Caco-2 (cell line): ENCODE measurements around the gene DRD2. TPM values are rescaled to one million over a fixed set of nuclear protein-coding genes. Genes with fewer than 3 reads are reported as not detected.

Experiments used
- BruUV-seq: library from RNA; stranded (reverse); fragments of 400-500 nt; replicated peaks from 2 replicates; lab custom pipeline; 2021; lab: Mats Ljungman, UMichigan
- CTCF ChIA-PET: fragments of 300-600 bp; sonication (Branson Sonifier 250); formaldehyde crosslinking; loops from one replicate; lab custom pipeline; 2022; ENCODE audit warnings: antibody characterized with exemption; lab: Charles Lee
- POLR2A ChIA-PET: fragments of 300-600 bp; sonication (Branson Sonifier 250); formaldehyde crosslinking; loops from one replicate; lab custom pipeline; 2022; ENCODE audit warnings: antibody characterized with exemption; lab: Charles Lee
- DNase-seq, 2 experiments: peaks; one replicate each; pipeline versions ENCODE4 v3.0.0 to v3.0.0-alpha.2; 2020 to 2022
- H3K27me3 ChIP-seq: replicated peaks from 2 replicates; pipeline ENCODE4 v1.6.0; 2011; ENCODE audit warnings: low read length; ENCODE audit not compliant: control insufficient read depth, insufficient read depth
- H3K36me3 ChIP-seq: 2 replicates; pipeline ENCODE4 v1.5.1; 2011; ENCODE audit warnings: low read length; ENCODE audit not compliant: control insufficient read depth, insufficient read depth
- H3K4me1 ChIP-seq: fragments of 250-450 bp; sonication (Bioruptor Pico); 2 replicates; pipeline ENCODE4 v1.5.1; 2020; ENCODE audit warnings: mild to moderate bottlenecking
- H3K4me3 ChIP-seq: 2 replicates; pipeline ENCODE4 v1.5.1; 2011; ENCODE audit warnings: low read depth, mild to moderate bottlenecking, control low read depth, low read length
- H3K9me3 ChIP-seq: fragments of 250-450 bp; sonication (Bioruptor Pico); 2 replicates; pipeline ENCODE4 v1.5.1; 2020; ENCODE audit warnings: mild to moderate bottlenecking, moderate library complexity
- H3K27ac Mint-ChIP-seq: one replicate; pipeline ENCODE4 v1.8.0; 2022; ENCODE audit warnings: mixed read lengths; ENCODE audit not compliant: unreplicated experiment
- H3K27me3 Mint-ChIP-seq: one replicate; pipeline ENCODE4 v1.8.0; 2022; ENCODE audit warnings: mixed read lengths; ENCODE audit not compliant: insufficient read depth, unreplicated experiment
- H3K36me3 Mint-ChIP-seq: one replicate; pipeline ENCODE4 v1.8.0; 2022; ENCODE audit warnings: mild to moderate bottlenecking, mixed read lengths; ENCODE audit not compliant: insufficient read depth, unreplicated experiment
- H3K4me1 Mint-ChIP-seq: one replicate; pipeline ENCODE4 v1.8.0; 2022; ENCODE audit warnings: low read depth, mixed read lengths; ENCODE audit not compliant: unreplicated experiment
- H3K4me3 Mint-ChIP-seq: one replicate; pipeline ENCODE4 v1.8.0; 2022; ENCODE audit warnings: mild to moderate bottlenecking, moderate library complexity, mixed read lengths; ENCODE audit not compliant: unreplicated experiment
- H3K9me3 Mint-ChIP-seq: one replicate; pipeline ENCODE4 v1.8.0; 2022; ENCODE audit warnings: mixed read lengths; ENCODE audit not compliant: unreplicated experiment
- CTCF ChIP-seq, 2 experiments: fragments of 200-600 bp in 1 of 2; IDR thresholded peaks; 1 replicate in 1 of 2; 2 replicates in 1 of 2; pipeline versions ENCODE4 v1.5.1 to v1.8.0; 2011 to 2022; ENCODE audit warnings: antibody characterized with exemption in 1 of 2, control low read depth in 1 of 2, inconsistent platforms in 1 of 2, low read depth in 1 of 2, low read length in 1 of 2, mild to moderate bottlenecking in 1 of 2, moderate library complexity in 1 of 2; ENCODE audit not compliant: insufficient read depth in 1 of 2, severe bottlenecking in 1 of 2, unreplicated experiment in 1 of 2
- intact Hi-C: fragments of 100-400 bp; cut with micrococcal nuclease; formaldehyde crosslinking; loops from one replicate; pipeline ENCODE4 v1.10.0; 2022; ENCODE audit not compliant: unreplicated experiment
- total RNA-seq: library from RNA; stranded (reverse); gene quantifications from 2 replicates; pipeline ENCODE4 v1.2.3, GENCODE V29; 2022

The DRD2 gene
- total RNA-seq, 1 experiment from 2014 or later: 13.9 TPM

- BruUV-seq: no TSS peak
- TF ChIP-seq CTCF (IDR thresholded peaks at IDR 0.05; ENCODE audit: insufficient read depth in 1 of 2, low read depth in 1 of 2, low read length in 1 of 2, severe bottlenecking in 1 of 2, unreplicated experiment in 1 of 2): no peak
- H3K27me3 Mint-ChIP-seq: peaks cover 3% of the 10 kb centered on the region
- no peaks in the 10 kb centered on the region for H3K4me1 ChIP-seq
- ChIA-PET POLR2A (interaction anchor here (0.5 kb wide), 1 partner anchor 19 kb away, joined by 3 read pairs; no protein-coding TSS in a partner anchor), CTCF (interaction anchor here (0.5 to 0.8 kb wide), 3 partner anchors 13 to 328 kb away, joined by 3 to 5 read pairs (median 4); no protein-coding TSS in a partner anchor)
- no peak overlapping the region for H3K4me3 Mint-ChIP-seq
- intact Hi-C loops: no loop called here
- no peaks in the 10 kb centered on the region for H3K4me1 Mint-ChIP-seq
- no peaks in the 10 kb centered on the region for H3K9me3 Mint-ChIP-seq
- no peaks in the 10 kb centered on the region for H3K27me3 ChIP-seq
- no peak overlapping the region for H3K4me3 ChIP-seq
- no peaks in the 10 kb centered on the region for H3K36me3 ChIP-seq
- H3K36me3 Mint-ChIP-seq: no peaks in the 10 kb centered on the region
- no peaks in the 10 kb centered on the region for H3K9me3 ChIP-seq
- H3K27ac Mint-ChIP-seq: no peak overlapping the region
- no peak for DNase-seq
These were observed 77.4 kb downstream of the DRD2 start for GRCh38 chr11:113397821-113398220.

- Histone ChIP-seq H3K9me3 (no peaks in the 10 kb centered on the region), H3K36me3 (no peaks in the 10 kb centered on the region), H3K4me3 (no peak overlapping the region), H3K27me3 (no peaks in the 10 kb centered on the region), H3K4me1 (no peaks in the 10 kb centered on the region)
- Mint-ChIP-seq H3K36me3 (no peaks in the 10 kb centered on the region), H3K27me3 (no peaks in the 10 kb centered on the region), H3K9me3 (no peaks in the 10 kb centered on the region), H3K27ac (no peak overlapping the region), H3K4me1 (no peaks in the 10 kb centered on the region), H3K4me3 (no peak overlapping the region)
- ChIA-PET CTCF (interaction anchor here (0.5 to 0.8 kb wide), 2 partner anchors 12 to 329 kb away, joined by 3 to 4 read pairs; no protein-coding TSS in a partner anchor), POLR2A (no interaction called here)
- DNase-seq: no peak
- intact Hi-C loops: no loop called here
- TF ChIP-seq CTCF (IDR thresholded peaks at IDR 0.05; ENCODE audit: insufficient read depth in 1 of 2, low read depth in 1 of 2, low read length in 1 of 2, severe bottlenecking in 1 of 2, unreplicated experiment in 1 of 2): no peak
- BruUV-seq: no TSS peak
These were observed 78.0 kb downstream of the DRD2 start for GRCh38 chr11:113397212-113397611.

GRCh38 chr11:113396690-113397089 lies 78.5 kb downstream of the DRD2 start:
- Mint-ChIP-seq H3K27ac (no peak overlapping the region), H3K9me3 (no peaks in the 10 kb centered on the region), H3K36me3 (no peaks in the 10 kb centered on the region), H3K4me3 (no peak overlapping the region), H3K4me1 (no peaks in the 10 kb centered on the region), H3K27me3 (no peaks in the 10 kb centered on the region)
- CTCF ChIA-PET: no interaction called here
- DNase-seq: no peak
- H3K9me3 ChIP-seq: no peaks in the 10 kb centered on the region
- BruUV-seq: no TSS peak
- no peaks in the 10 kb centered on the region for H3K27me3 ChIP-seq
- no peaks in the 10 kb centered on the region for H3K4me1 ChIP-seq
- no peak for TF ChIP-seq CTCF (IDR thresholded peaks at IDR 0.05; ENCODE audit: insufficient read depth in 1 of 2, low read depth in 1 of 2, low read length in 1 of 2, severe bottlenecking in 1 of 2, unreplicated experiment in 1 of 2)
- H3K36me3 ChIP-seq: no peaks in the 10 kb centered on the region
- no peak overlapping the region for H3K4me3 ChIP-seq
- intact Hi-C loops: no loop called here
- POLR2A ChIA-PET: no interaction called here
